ENCODE results near the gene RSPRY1.

Gene RSPRY1

GRCh38 chr16:57244767-57245471 lies 58.8 kb downstream of the RSPRY1 start, which contains the start of gene ARL2BP:
Gene ARL2BP, plus strand, starts transcription at chr16:57245259. Its CDS starts 109 bp downstream, at chr16:57245368.
- H3K4me3 ChIP-seq (ENCODE audit: low read depth in 1 of 5, low read length in 5 of 5) = peak within 1 kb of the TSS; percentile 69 to 77 (median 71)
- no peaks in the 10 kb centered on the region for H3K9me3 ChIP-seq (ENCODE audit: control insufficient read depth in 5 of 5, low read length in 5 of 5)
- peaks cover 3 to 22% (median 16%) of the 10 kb centered on the region in 5 donors for H3K4me1 ChIP-seq (ENCODE audit: control insufficient read depth in 5 of 5, insufficient read depth in 5 of 5, low read length in 5 of 5)
- peaks cover 14 to 32% (median 19%) of the 10 kb centered on the region in 5 donors for H3K36me3 ChIP-seq (ENCODE audit: control insufficient read depth in 5 of 5, insufficient read depth in 5 of 5, low read length in 5 of 5)
- H3K27ac ChIP-seq (ENCODE audit: low read depth, low read length) = peak within 1 kb of the TSS; percentile 86
- peak within 1 kb of the TSS in 4 of 5 donors; percentile 79 to 94 (median 84) for H3K9ac ChIP-seq (ENCODE audit: low read length in 5 of 5)
- no peaks in the 10 kb centered on the region for H3K27me3 ChIP-seq (ENCODE audit: control insufficient read depth in 5 of 5, insufficient read depth in 4 of 5, low read length in 5 of 5)

GRCh38 chr16:57245472-57246113 lies 59.5 kb downstream of the RSPRY1 start:
- Histone ChIP-seq H3K4me1 (ENCODE audit: control insufficient read depth in 5 of 5, insufficient read depth in 5 of 5, low read length in 5 of 5) (peaks cover 3 to 21% (median 16%) of the 10 kb centered on the region in 5 donors), H3K9me3 (ENCODE audit: control insufficient read depth in 5 of 5, low read length in 5 of 5) (no peaks in the 10 kb centered on the region), H3K9ac (ENCODE audit: low read length in 5 of 5) (peak overlapping the region in 4 of 5 donors; percentile 79 to 94 (median 84)), H3K27ac (ENCODE audit: low read depth, low read length) (peak overlapping the region; percentile 86), H3K4me3 (ENCODE audit: low read depth in 1 of 5, low read length in 5 of 5) (peak overlapping the region; percentile 69 to 77 (median 71)), H3K36me3 (ENCODE audit: control insufficient read depth in 5 of 5, insufficient read depth in 5 of 5, low read length in 5 of 5) (peaks cover 18 to 39% (median 26%) of the 10 kb centered on the region in 5 donors), H3K27me3 (ENCODE audit: control insufficient read depth in 5 of 5, insufficient read depth in 4 of 5, low read length in 5 of 5) (no peaks in the 10 kb centered on the region)

- Histone ChIP-seq H3K4me3 (ENCODE audit: low read depth in 1 of 5, low read length in 5 of 5) (no peak overlapping the region), H3K9me3 (ENCODE audit: control insufficient read depth in 5 of 5, low read length in 5 of 5) (no peaks in the 10 kb centered on the region), H3K9ac (ENCODE audit: low read length in 5 of 5) (no peak overlapping the region), H3K27me3 (ENCODE audit: control insufficient read depth in 5 of 5, insufficient read depth in 4 of 5, low read length in 5 of 5) (no peaks in the 10 kb centered on the region), H3K4me1 (ENCODE audit: control insufficient read depth in 5 of 5, insufficient read depth in 5 of 5, low read length in 5 of 5) (no peaks in the 10 kb centered on the region), H3K36me3 (ENCODE audit: control insufficient read depth in 5 of 5, insufficient read depth in 5 of 5, low read length in 5 of 5) (peaks cover 32 to 87% (median 70%) of the 10 kb centered on the region in 5 donors), H3K27ac (ENCODE audit: low read depth, low read length) (no peak overlapping the region)
Measured at GRCh38 chr16:57251352-57251751, 65.2 kb downstream of the RSPRY1 start.

- H3K9me3 ChIP-seq (ENCODE audit: control insufficient read depth in 5 of 5, low read length in 5 of 5) = no peaks in the 10 kb centered on the region
- H3K9ac ChIP-seq (ENCODE audit: low read length in 5 of 5) = no peak overlapping the region
- H3K36me3 ChIP-seq (ENCODE audit: control insufficient read depth in 5 of 5, insufficient read depth in 5 of 5, low read length in 5 of 5) = peaks cover 32 to 85% (median 78%) of the 10 kb centered on the region in 5 donors
Measured at GRCh38 chr16:57252148-57252721, 66.1 kb downstream of the RSPRY1 start.

GRCh38 chr16:57253466-57253865 lies 67.3 kb downstream of the RSPRY1 start:
- Histone ChIP-seq H3K9me3 (ENCODE audit: control insufficient read depth in 5 of 5, low read length in 5 of 5) (no peaks in the 10 kb centered on the region), H3K36me3 (ENCODE audit: control insufficient read depth in 5 of 5, insufficient read depth in 5 of 5, low read length in 5 of 5) (peaks cover 24 to 77% (median 73%) of the 10 kb centered on the region in 5 donors), H3K4me1 (ENCODE audit: control insufficient read depth in 5 of 5, insufficient read depth in 5 of 5, low read length in 5 of 5) (no peaks in the 10 kb centered on the region), H3K27me3 (ENCODE audit: control insufficient read depth in 5 of 5, insufficient read depth in 4 of 5, low read length in 5 of 5) (no peaks in the 10 kb centered on the region), H3K27ac (ENCODE audit: low read depth, low read length) (no peak overlapping the region), H3K4me3 (ENCODE audit: low read depth in 1 of 5, low read length in 5 of 5) (no peak overlapping the region), H3K9ac (ENCODE audit: low read length in 5 of 5) (no peak overlapping the region)

More at GRCh38 chr16:57252148-57252721, 66.1 kb downstream of the RSPRY1 start:
- Histone ChIP-seq H3K27ac (ENCODE audit: low read depth, low read length) (no peak overlapping the region), H3K4me1 (ENCODE audit: control insufficient read depth in 5 of 5, insufficient read depth in 5 of 5, low read length in 5 of 5) (no peaks in the 10 kb centered on the region), H3K27me3 (ENCODE audit: control insufficient read depth in 5 of 5, insufficient read depth in 4 of 5, low read length in 5 of 5) (no peaks in the 10 kb centered on the region), H3K4me3 (ENCODE audit: low read depth in 1 of 5, low read length in 5 of 5) (no peak overlapping the region)

- H3K36me3 ChIP-seq (ENCODE audit: control insufficient read depth in 5 of 5, insufficient read depth in 5 of 5, low read length in 5 of 5) = peaks cover 14 to 54% (median 50%) of the 10 kb centered on the region in 5 donors
- H3K27ac ChIP-seq (ENCODE audit: low read depth, low read length) = no peak overlapping the region
Measured at GRCh38 chr16:57255686-57256415, 69.7 kb downstream of the RSPRY1 start.

GRCh38 chr16:57256601-57257395 lies 70.7 kb downstream of the RSPRY1 start:
- Histone ChIP-seq H3K9me3 (ENCODE audit: control insufficient read depth in 5 of 5, low read length in 5 of 5) (no peaks in the 10 kb centered on the region), H3K27ac (ENCODE audit: low read depth, low read length) (no peak overlapping the region), H3K36me3 (ENCODE audit: control insufficient read depth in 5 of 5, insufficient read depth in 5 of 5, low read length in 5 of 5) (peaks cover 14 to 44% (median 40%) of the 10 kb centered on the region in 5 donors), H3K9ac (ENCODE audit: low read length in 5 of 5) (no peak overlapping the region), H3K4me1 (ENCODE audit: control insufficient read depth in 5 of 5, insufficient read depth in 5 of 5, low read length in 5 of 5) (peaks cover 0 to 10% (median 4%) of the 10 kb centered on the region in 5 donors), H3K4me3 (ENCODE audit: low read depth in 1 of 5, low read length in 5 of 5) (no peak overlapping the region), H3K27me3 (ENCODE audit: control insufficient read depth in 5 of 5, insufficient read depth in 4 of 5, low read length in 5 of 5) (no peaks in the 10 kb centered on the region)

More at GRCh38 chr16:57255686-57256415, 69.7 kb downstream of the RSPRY1 start:
- Histone ChIP-seq H3K9me3 (ENCODE audit: control insufficient read depth in 5 of 5, low read length in 5 of 5) (no peaks in the 10 kb centered on the region), H3K4me1 (ENCODE audit: control insufficient read depth in 5 of 5, insufficient read depth in 5 of 5, low read length in 5 of 5) (peaks cover 0 to 10% (median 4%) of the 10 kb centered on the region in 5 donors), H3K9ac (ENCODE audit: low read length in 5 of 5) (no peak overlapping the region), H3K27me3 (ENCODE audit: control insufficient read depth in 5 of 5, insufficient read depth in 4 of 5, low read length in 5 of 5) (no peaks in the 10 kb centered on the region), H3K4me3 (ENCODE audit: low read depth in 1 of 5, low read length in 5 of 5) (no peak overlapping the region)

- peaks cover 0 to 10% (median 4%) of the 10 kb centered on the region in 5 donors for H3K4me1 ChIP-seq (ENCODE audit: control insufficient read depth in 5 of 5, insufficient read depth in 5 of 5, low read length in 5 of 5)
- H3K4me3 ChIP-seq (ENCODE audit: low read depth in 1 of 5, low read length in 5 of 5) = no peak overlapping the region
- no peak overlapping the region for H3K27ac ChIP-seq (ENCODE audit: low read depth, low read length)
- H3K9me3 ChIP-seq (ENCODE audit: control insufficient read depth in 5 of 5, low read length in 5 of 5) = no peaks in the 10 kb centered on the region
- H3K36me3 ChIP-seq (ENCODE audit: control insufficient read depth in 5 of 5, insufficient read depth in 5 of 5, low read length in 5 of 5) = peaks cover 9 to 36% (median 33%) of the 10 kb centered on the region in 5 donors
- H3K27me3 ChIP-seq (ENCODE audit: control insufficient read depth in 5 of 5, insufficient read depth in 4 of 5, low read length in 5 of 5) = no peaks in the 10 kb centered on the region
- H3K9ac ChIP-seq (ENCODE audit: low read length in 5 of 5) = no peak overlapping the region
Measured at GRCh38 chr16:57257455-57258070, 71.4 kb downstream of the RSPRY1 start.

All from subcutaneous abdominal adipose tissue (tissue), 5 donors.